HepG2 (cell line): Measurements from ENCODE around the gene PDSS2. TPM values are rescaled to one million over a fixed set of nuclear protein-coding genes. Genes with fewer than 3 reads are reported as not detected.
A peak's percentile ranks its signal among the peaks of the same experiment; 100 is the strongest.

Experiments used
- AGO2 ChIP-seq: fragments of 200-400 bp; formaldehyde crosslinking; optimal IDR thresholded peaks from 2 replicates; pipeline ENCODE3; 2017; ENCODE audit warnings: mild to moderate bottlenecking, low read depth, low read length, moderate library complexity
- ATF7-NPFF ChIP-seq: sonication (generic); formaldehyde crosslinking; IDR thresholded peaks from 2 replicates; pipeline ENCODE4 v1.8.1; 2023; ENCODE audit warnings: mild to moderate bottlenecking, low read depth, missing genetic modification reagents, moderate library complexity
- ELF1 ChIP-seq: sonication (generic); formaldehyde crosslinking; IDR thresholded peaks from 2 replicates; pipeline ENCODE4 v1.4.0; 2020; ENCODE audit warnings: missing genetic modification reagents
- GATA4 ChIP-seq: sonication (generic); IDR thresholded peaks from 2 replicates; pipeline ENCODE4 v1.6.1; 2016; ENCODE audit warnings: antibody characterized with exemption, low read depth, borderline replicate concordance
- JUND ChIP-seq: sonication (generic); formaldehyde crosslinking; IDR thresholded peaks from 2 replicates; pipeline ENCODE4 v1.8.0; 2022; ENCODE audit warnings: mild to moderate bottlenecking, missing genetic modification reagents
- KDM6A ChIP-seq: IDR thresholded peaks from 2 replicates; pipeline ENCODE4 v1.6.1; 2016; ENCODE audit warnings: low read depth
- MZF1 ChIP-seq: sonication (generic); formaldehyde crosslinking; IDR thresholded peaks from 2 replicates; pipeline ENCODE4 v1.8.1; 2023; ENCODE audit warnings: mild to moderate bottlenecking, missing genetic modification reagents, borderline replicate concordance
- NONO ChIP-seq, 2 experiments: fragments of 450-650 bp in 1 of 2; sonication (generic) in 1 of 2; formaldehyde crosslinking in 1 of 2; IDR thresholded peaks in 1 of 2; conservative IDR thresholded peaks in 1 of 2; 2 replicates each; pipeline versions ENCODE4 v1.6.1 to v1.8.0; 2017 to 2022; ENCODE audit warnings: mild to moderate bottlenecking in 1 of 2, missing genetic modification reagents in 1 of 2, moderate library complexity in 1 of 2
- ZBTB3 ChIP-seq: sonication (generic); formaldehyde crosslinking; IDR thresholded peaks from 2 replicates; pipeline ENCODE4 v1.4.0; 2020; ENCODE audit warnings: low read depth, mild to moderate bottlenecking, moderate library complexity, missing genetic modification reagents, borderline replicate concordance
- ZNF207 ChIP-seq: fragments of 450-650 bp; IDR thresholded peaks from 2 replicates; pipeline ENCODE4 v1.6.1; 2016; ENCODE audit warnings: antibody characterized with exemption, borderline replicate concordance
- ZNF337 ChIP-seq: sonication (generic); formaldehyde crosslinking; IDR thresholded peaks from 2 replicates; pipeline ENCODE4 v1.5.1; 2020; ENCODE audit warnings: missing genetic modification reagents, low read depth, mild to moderate bottlenecking, borderline replicate concordance
- ZNF75D ChIP-seq: sonication (generic); formaldehyde crosslinking; IDR thresholded peaks from 2 replicates; pipeline ENCODE4 v1.8.1; 2023; ENCODE audit warnings: missing genetic modification reagents, mild to moderate bottlenecking, borderline replicate concordance
- ZSCAN22 ChIP-seq: sonication (generic); formaldehyde crosslinking; IDR thresholded peaks from 2 replicates; pipeline ENCODE4 v1.4.0; 2020; ENCODE audit warnings: mild to moderate bottlenecking, missing genetic modification reagents
- ZSCAN25 ChIP-seq: sonication (generic); formaldehyde crosslinking; IDR thresholded peaks from 2 replicates; pipeline ENCODE4 v1.8.0; 2022; ENCODE audit warnings: mild to moderate bottlenecking, missing genetic modification reagents
- polyA plus RNA-seq, 8 experiments: library from polyadenylated mRNA; depleted of rRNA in 3 of 8; stranded (reverse) in 7 of 8; unstranded in 1 of 8; fragments of >200 nt; fragmentation: Illumina TruSeq in 4 of 8; extraction: Trizol in 4 of 8; gene quantifications; 2 replicates each; pipeline versions ENCODE4 v1.2.1 to v1.2.3, GENCODE V29; 2011 to 2016; ENCODE audit warnings: low read depth in 4 of 8, missing spikeins in 1 of 8, mixed read lengths in 1 of 8; ENCODE audit not compliant: insufficient read depth in 1 of 8
- total RNA-seq, 5 experiments: library from RNA; depleted of rRNA; stranded (reverse); fragments of >200 nt; fragmentation: Illumina TruSeq; extraction: Trizol; gene quantifications; 2 replicates each; pipeline ENCODE4 v1.2.3, GENCODE V29; 2016; ENCODE audit warnings: low read depth in 1 of 5
- TF ChIP-seq, protein P1 (sequence below): sonication (generic); formaldehyde crosslinking; IDR thresholded peaks from 2 replicates; pipeline ENCODE4 v1.4.0; 2020; ENCODE audit warnings: missing genetic modification reagents
- TF ChIP-seq, protein P2 (sequence below): sonication (generic); formaldehyde crosslinking; IDR thresholded peaks from 2 replicates; pipeline ENCODE4 v1.4.0; 2020; ENCODE audit warnings: missing genetic modification reagents
- TF ChIP-seq, protein P3 (sequence below): IDR thresholded peaks from 2 replicates; pipeline ENCODE4 v1.6.1; 2016; ENCODE audit warnings: low read depth
- TF ChIP-seq, protein P4 (sequence below): sonication (generic); formaldehyde crosslinking; IDR thresholded peaks from 2 replicates; pipeline ENCODE4 v1.5.0; 2020; ENCODE audit warnings: missing genetic modification reagents, mild to moderate bottlenecking, borderline replicate concordance
- TF ChIP-seq, protein P5 (sequence below): sonication (generic); formaldehyde crosslinking; IDR thresholded peaks from 2 replicates; pipeline ENCODE4 v1.8.1; 2023; ENCODE audit warnings: mild to moderate bottlenecking, missing genetic modification reagents

Gene PDSS2
- total and polyA plus RNA-seq, 2 of the 13 experiments (the other 11 are each of a cell fraction or from before 2014, with no cell fraction given), result 16.2 to 17.0 TPM

DNA sequence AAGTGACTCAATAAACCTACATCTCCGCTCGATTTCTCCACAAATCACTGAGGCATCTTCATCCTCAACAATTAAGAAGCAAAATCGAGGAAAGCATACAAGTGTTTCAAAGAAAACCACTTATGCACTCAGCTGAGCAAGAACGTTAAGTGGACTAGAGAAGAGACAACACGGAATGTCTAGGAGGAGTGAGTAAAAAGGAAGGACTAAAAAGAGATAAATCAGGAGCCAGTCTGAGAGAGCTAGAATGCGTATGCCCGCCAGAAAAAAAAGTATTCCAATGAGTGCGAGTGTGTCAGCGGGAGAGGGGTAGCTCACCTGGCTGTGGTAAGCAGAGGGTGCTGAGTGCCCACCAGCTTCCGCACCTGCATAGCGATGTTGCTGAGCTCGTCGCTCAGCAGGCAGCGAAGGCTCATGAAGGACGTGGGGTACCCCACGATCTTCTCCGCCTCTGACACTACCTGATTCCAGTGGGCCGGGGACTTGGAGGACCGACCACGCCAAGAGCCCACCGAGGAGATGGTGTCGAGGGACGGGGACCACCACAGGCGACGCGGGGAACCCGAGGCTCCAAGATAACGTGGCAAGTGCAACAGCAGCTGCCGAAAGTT is 587 bp downstream of the PDSS2 start (continued):
- TF ChIP-seq ZSCAN22 (CRISPR knock-in tag), result no peak
- TF ChIP-seq ELF1 (CRISPR knock-in tag), result no peak
- TF ChIP-seq ZNF207, result no peak
- 0 out of 2 replicates have a peak, but pooled peaks have one; percentile 15 for TF ChIP-seq GATA4
- TF ChIP-seq KDM6A, result no peak
- TF ChIP-seq, protein P1, sequence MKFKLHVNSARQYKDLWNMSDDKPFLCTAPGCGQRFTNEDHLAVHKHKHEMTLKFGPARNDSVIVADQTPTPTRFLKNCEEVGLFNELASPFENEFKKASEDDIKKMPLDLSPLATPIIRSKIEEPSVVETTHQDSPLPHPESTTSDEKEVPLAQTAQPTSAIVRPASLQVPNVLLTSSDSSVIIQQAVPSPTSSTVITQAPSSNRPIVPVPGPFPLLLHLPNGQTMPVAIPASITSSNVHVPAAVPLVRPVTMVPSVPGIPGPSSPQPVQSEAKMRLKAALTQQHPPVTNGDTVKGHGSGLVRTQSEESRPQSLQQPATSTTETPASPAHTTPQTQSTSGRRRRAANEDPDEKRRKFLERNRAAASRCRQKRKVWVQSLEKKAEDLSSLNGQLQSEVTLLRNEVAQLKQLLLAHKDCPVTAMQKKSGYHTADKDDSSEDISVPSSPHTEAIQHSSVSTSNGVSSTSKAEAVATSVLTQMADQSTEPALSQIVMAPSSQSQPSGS, result no peak
- TF ChIP-seq, protein P2, sequence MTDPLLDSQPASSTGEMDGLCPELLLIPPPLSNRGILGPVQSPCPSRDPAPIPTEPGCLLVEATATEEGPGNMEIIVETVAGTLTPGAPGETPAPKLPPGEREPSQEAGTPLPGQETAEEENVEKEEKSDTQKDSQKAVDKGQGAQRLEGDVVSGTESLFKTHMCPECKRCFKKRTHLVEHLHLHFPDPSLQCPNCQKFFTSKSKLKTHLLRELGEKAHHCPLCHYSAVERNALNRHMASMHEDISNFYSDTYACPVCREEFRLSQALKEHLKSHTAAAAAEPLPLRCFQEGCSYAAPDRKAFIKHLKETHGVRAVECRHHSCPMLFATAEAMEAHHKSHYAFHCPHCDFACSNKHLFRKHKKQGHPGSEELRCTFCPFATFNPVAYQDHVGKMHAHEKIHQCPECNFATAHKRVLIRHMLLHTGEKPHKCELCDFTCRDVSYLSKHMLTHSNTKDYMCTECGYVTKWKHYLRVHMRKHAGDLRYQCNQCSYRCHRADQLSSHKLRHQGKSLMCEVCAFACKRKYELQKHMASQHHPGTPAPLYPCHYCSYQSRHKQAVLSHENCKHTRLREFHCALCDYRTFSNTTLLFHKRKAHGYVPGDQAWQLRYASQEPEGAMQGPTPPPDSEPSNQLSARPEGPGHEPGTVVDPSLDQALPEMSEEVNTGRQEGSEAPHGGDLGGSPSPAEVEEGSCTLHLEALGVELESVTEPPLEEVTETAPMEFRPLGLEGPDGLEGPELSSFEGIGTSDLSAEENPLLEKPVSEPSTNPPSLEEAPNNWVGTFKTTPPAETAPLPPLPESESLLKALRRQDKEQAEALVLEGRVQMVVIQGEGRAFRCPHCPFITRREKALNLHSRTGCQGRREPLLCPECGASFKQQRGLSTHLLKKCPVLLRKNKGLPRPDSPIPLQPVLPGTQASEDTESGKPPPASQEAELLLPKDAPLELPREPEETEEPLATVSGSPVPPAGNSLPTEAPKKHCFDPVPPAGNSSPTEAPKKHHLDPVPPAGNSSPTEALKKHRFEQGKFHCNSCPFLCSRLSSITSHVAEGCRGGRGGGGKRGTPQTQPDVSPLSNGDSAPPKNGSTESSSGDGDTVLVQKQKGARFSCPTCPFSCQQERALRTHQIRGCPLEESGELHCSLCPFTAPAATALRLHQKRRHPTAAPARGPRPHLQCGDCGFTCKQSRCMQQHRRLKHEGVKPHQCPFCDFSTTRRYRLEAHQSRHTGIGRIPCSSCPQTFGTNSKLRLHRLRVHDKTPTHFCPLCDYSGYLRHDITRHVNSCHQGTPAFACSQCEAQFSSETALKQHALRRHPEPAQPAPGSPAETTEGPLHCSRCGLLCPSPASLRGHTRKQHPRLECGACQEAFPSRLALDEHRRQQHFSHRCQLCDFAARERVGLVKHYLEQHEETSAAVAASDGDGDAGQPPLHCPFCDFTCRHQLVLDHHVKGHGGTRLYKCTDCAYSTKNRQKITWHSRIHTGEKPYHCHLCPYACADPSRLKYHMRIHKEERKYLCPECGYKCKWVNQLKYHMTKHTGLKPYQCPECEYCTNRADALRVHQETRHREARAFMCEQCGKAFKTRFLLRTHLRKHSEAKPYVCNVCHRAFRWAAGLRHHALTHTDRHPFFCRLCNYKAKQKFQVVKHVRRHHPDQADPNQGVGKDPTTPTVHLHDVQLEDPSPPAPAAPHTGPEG (CRISPR knock-in tag), result peak; percentile 35; the same call in 1 of the 2 replicates
- TF ChIP-seq NONO (IDR thresholded peaks at IDR 0.05), result no peak
- no peak for TF ChIP-seq NONO (CRISPR knock-in tag; conservative IDR thresholded peaks at IDR 0.05)
- no peak for TF ChIP-seq ATF7-NPFF (CRISPR knock-in tag)
- TF ChIP-seq, protein P3, sequence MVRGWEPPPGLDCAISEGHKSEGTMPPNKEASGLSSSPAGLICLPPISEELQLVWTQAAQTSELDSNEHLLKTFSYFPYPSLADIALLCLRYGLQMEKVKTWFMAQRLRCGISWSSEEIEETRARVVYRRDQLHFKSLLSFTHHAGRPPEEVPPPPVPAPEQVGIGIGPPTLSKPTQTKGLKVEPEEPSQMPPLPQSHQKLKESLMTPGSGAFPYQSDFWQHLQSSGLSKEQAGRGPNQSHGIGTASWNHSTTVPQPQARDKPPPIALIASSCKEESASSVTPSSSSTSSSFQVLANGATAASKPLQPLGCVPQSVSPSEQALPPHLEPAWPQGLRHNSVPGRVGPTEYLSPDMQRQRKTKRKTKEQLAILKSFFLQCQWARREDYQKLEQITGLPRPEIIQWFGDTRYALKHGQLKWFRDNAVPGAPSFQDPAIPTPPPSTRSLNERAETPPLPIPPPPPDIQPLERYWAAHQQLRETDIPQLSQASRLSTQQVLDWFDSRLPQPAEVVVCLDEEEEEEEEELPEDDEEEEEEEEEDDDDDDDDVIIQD (CRISPR knock-in tag), result no peak
- TF ChIP-seq MZF1 (CRISPR knock-in tag), result 0 out of 2 replicates have a peak, but pooled peaks have one; percentile 36
- 0 out of 2 replicates have a peak, but pooled peaks have one; percentile 20 for TF ChIP-seq ZSCAN25
- TF ChIP-seq, protein P4, sequence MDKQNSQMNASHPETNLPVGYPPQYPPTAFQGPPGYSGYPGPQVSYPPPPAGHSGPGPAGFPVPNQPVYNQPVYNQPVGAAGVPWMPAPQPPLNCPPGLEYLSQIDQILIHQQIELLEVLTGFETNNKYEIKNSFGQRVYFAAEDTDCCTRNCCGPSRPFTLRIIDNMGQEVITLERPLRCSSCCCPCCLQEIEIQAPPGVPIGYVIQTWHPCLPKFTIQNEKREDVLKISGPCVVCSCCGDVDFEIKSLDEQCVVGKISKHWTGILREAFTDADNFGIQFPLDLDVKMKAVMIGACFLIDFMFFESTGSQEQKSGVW, result no peak
- no peak for TF ChIP-seq ZNF337 (CRISPR knock-in tag)
- no peak for TF ChIP-seq ZNF75D (CRISPR knock-in tag)
- no peak for TF ChIP-seq ZBTB3 (CRISPR knock-in tag)
- no peak for TF ChIP-seq JUND (CRISPR knock-in tag)
- no peak for TF ChIP-seq AGO2
- TF ChIP-seq, protein P5, sequence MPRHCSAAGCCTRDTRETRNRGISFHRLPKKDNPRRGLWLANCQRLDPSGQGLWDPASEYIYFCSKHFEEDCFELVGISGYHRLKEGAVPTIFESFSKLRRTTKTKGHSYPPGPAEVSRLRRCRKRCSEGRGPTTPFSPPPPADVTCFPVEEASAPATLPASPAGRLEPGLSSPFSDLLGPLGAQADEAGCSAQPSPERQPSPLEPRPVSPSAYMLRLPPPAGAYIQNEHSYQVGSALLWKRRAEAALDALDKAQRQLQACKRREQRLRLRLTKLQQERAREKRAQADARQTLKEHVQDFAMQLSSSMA (CRISPR knock-in tag), result no peak
